PC-9 (cell line): ENCODE measurements around the gene LKAAEAR1. TPM values are rescaled to one million over a fixed set of nuclear protein-coding genes. Genes with fewer than 3 reads are reported as not detected.

Source experiments
- BruUV-seq: library from RNA; stranded (reverse); fragments of 400-500 nt; replicated peaks from 2 replicates; lab custom pipeline; 2021; lab: Mats Ljungman, UMichigan
- CTCF ChIA-PET: fragments of 300-600 bp; sonication (Branson Sonifier 250); formaldehyde crosslinking; loops from one replicate; lab custom pipeline; 2022; ENCODE audit warnings: antibody characterized with exemption; lab: Charles Lee
- POLR2A ChIA-PET: fragments of 300-600 bp; sonication (Branson Sonifier 250); formaldehyde crosslinking; loops from one replicate; lab custom pipeline; 2022; ENCODE audit warnings: antibody characterized with exemption; ENCODE audit not compliant: unreplicated experiment; lab: Charles Lee
- DNase-seq, 2 experiments: peaks; one replicate each; pipeline versions ENCODE4 v3.0.0 to v3.0.0-alpha.2; 2015 to 2022; ENCODE audit warnings: mixed read lengths in 1 of 2
- H2AFZ ChIP-seq: fragments of 200-600 bp; sonication (generic); 2 replicates; pipeline ENCODE4 v1.8.1; 2017; ENCODE audit warnings: antibody characterized with exemption
- H3F3A ChIP-seq: fragments of 200-600 bp; sonication (generic); 2 replicates; pipeline ENCODE4 v1.8.1; 2017; ENCODE audit warnings: antibody characterized with exemption, mild to moderate bottlenecking, low read depth; ENCODE audit not compliant: insufficient read depth
- H3K27ac ChIP-seq: fragments of 200-600 bp; sonication (generic); 2 replicates; pipeline ENCODE4 v1.6.1; 2016; ENCODE audit warnings: mixed run types
- H3K27me3 ChIP-seq: fragments of 200-600 bp; sonication (generic); 2 replicates; pipeline ENCODE4 v1.6.1; 2016; ENCODE audit warnings: low read depth, mixed run types; ENCODE audit not compliant: insufficient read depth
- H3K36me3 ChIP-seq: fragments of 200-600 bp; sonication (generic); 2 replicates; pipeline ENCODE4 v1.6.1; 2016; ENCODE audit warnings: low read depth, mixed run types
- H3K4me1 ChIP-seq: fragments of 200-600 bp; sonication (generic); replicated peaks from 2 replicates; pipeline ENCODE4 v1.6.1; 2016; ENCODE audit warnings: mixed run types; ENCODE audit not compliant: insufficient read depth
- H3K4me2 ChIP-seq: fragments of 200-600 bp; sonication (generic); 2 replicates; pipeline ENCODE4 v1.6.1; 2017; ENCODE audit warnings: mixed run types
- H3K4me3 ChIP-seq: fragments of 200-600 bp; sonication (generic); 2 replicates; pipeline ENCODE4 v1.6.1; 2016; ENCODE audit warnings: mixed run types
- H3K79me2 ChIP-seq: fragments of 200-600 bp; sonication (generic); 2 replicates; pipeline ENCODE4 v1.6.1; 2017; ENCODE audit warnings: low read depth, mixed run types
- H3K9me2 ChIP-seq: fragments of 200-600 bp; sonication (generic); 2 replicates; pipeline ENCODE4 v1.8.1; 2017; ENCODE audit warnings: mild to moderate bottlenecking; ENCODE audit not compliant: insufficient read depth
- H3K9me3 ChIP-seq: fragments of 200-600 bp; sonication (generic); 2 replicates; pipeline ENCODE4 v1.8.1; 2016; ENCODE audit warnings: low read depth; ENCODE audit not compliant: insufficient read depth
- H4K20me1 ChIP-seq: fragments of 200-600 bp; sonication (generic); 2 replicates; pipeline ENCODE4 v1.8.1; 2017; ENCODE audit not compliant: insufficient read depth
- CTCF ChIP-seq: fragments of 200-600 bp; sonication (generic); conservative IDR thresholded peaks from 2 replicates; pipeline ENCODE4 v1.6.1; 2017; ENCODE audit warnings: mixed run types, antibody characterized with exemption, mild to moderate bottlenecking, moderate library complexity
- EZH2 ChIP-seq: fragments of 200-600 bp; sonication (generic); IDR thresholded peaks from 2 replicates; pipeline ENCODE4 v1.8.0; 2017; ENCODE audit warnings: antibody characterized with exemption, low read depth
- intact Hi-C: fragments of 100-400 bp; cut with micrococcal nuclease; formaldehyde crosslinking; loops from one replicate; pipeline ENCODE4 v1.10.0; 2022; ENCODE audit not compliant: unreplicated experiment
- total RNA-seq: library from RNA; stranded (reverse); gene quantifications from 2 replicates; pipeline ENCODE4 v1.2.3, GENCODE V29; 2021

LKAAEAR1 gene
- total RNA-seq, 1 experiment from 2014 or later: not detected

GRCh38 chr20:64096535-64096934 lies 12.3 kb upstream of the LKAAEAR1 start:
- H3K9me3 ChIP-seq: no peaks in the 10 kb centered on the region
- H3K79me2 ChIP-seq: no peaks in the 10 kb centered on the region
- no peaks in the 10 kb centered on the region for H3K4me1 ChIP-seq
- H3K27ac ChIP-seq: no peak overlapping the region
- H3K9me2 ChIP-seq: no peaks in the 10 kb centered on the region
- H3K4me3 ChIP-seq: no peak overlapping the region
- H4K20me1 ChIP-seq: no peaks in the 10 kb centered on the region
- H3K27me3 ChIP-seq: peaks cover 47% of the 10 kb centered on the region
- POLR2A ChIA-PET: no interaction called here
- intact Hi-C loops: no loop called here
- H2AFZ ChIP-seq: no peak overlapping the region
- BruUV-seq: no TSS peak
- no peak for DNase-seq
- TF ChIP-seq CTCF (no peak), EZH2 (no peak)
- no peaks in the 10 kb centered on the region for H3F3A ChIP-seq
- no peak overlapping the region for H3K4me2 ChIP-seq
- CTCF ChIA-PET: no interaction called here
- no peaks in the 10 kb centered on the region for H3K36me3 ChIP-seq

GRCh38 chr20:64095927-64096326 lies 11.7 kb upstream of the LKAAEAR1 start:
- Histone ChIP-seq H3K9me3 (no peaks in the 10 kb centered on the region), H3K27me3 (peaks cover 41% of the 10 kb centered on the region), H3K79me2 (no peaks in the 10 kb centered on the region), H3K27ac (no peak overlapping the region), H4K20me1 (no peaks in the 10 kb centered on the region), H3K4me2 (no peak overlapping the region), H3F3A (no peaks in the 10 kb centered on the region), H2AFZ (no peak overlapping the region), H3K9me2 (no peaks in the 10 kb centered on the region), H3K36me3 (no peaks in the 10 kb centered on the region), H3K4me1 (no peaks in the 10 kb centered on the region), H3K4me3 (no peak overlapping the region)
- no peak for DNase-seq
- no peak for TF ChIP-seq CTCF
- no peak for TF ChIP-seq EZH2
- POLR2A ChIA-PET: no interaction called here
- CTCF ChIA-PET: no interaction called here
- intact Hi-C loops: no loop called here
- BruUV-seq: no TSS peak

- H3K36me3 ChIP-seq: no peaks in the 10 kb centered on the region
- no peaks in the 10 kb centered on the region; the same call in 1 of the 2 replicates for H4K20me1 ChIP-seq
- no peaks in the 10 kb centered on the region for H3F3A ChIP-seq
- H3K79me2 ChIP-seq: no peaks in the 10 kb centered on the region
- ChIA-PET POLR2A (no interaction called here), CTCF (no interaction called here)
- H3K9me3 ChIP-seq: no peaks in the 10 kb centered on the region
- BruUV-seq: no TSS peak
- no peak overlapping the region for H3K27ac ChIP-seq
- H3K4me2 ChIP-seq: no peak overlapping the region
- peaks cover 37% of the 10 kb centered on the region for H3K27me3 ChIP-seq
- no peak for TF ChIP-seq CTCF
- no peak for TF ChIP-seq EZH2
- H3K4me1 ChIP-seq: no peaks in the 10 kb centered on the region
- H3K9me2 ChIP-seq: no peaks in the 10 kb centered on the region
- intact Hi-C loops: no loop called here
- no peak overlapping the region for H3K4me3 ChIP-seq
- DNase-seq: no peak
- no peak overlapping the region for H2AFZ ChIP-seq
Measured at GRCh38 chr20:64095455-64095854, 11.3 kb upstream of the LKAAEAR1 start.
